Measurements from ENCODE around the gene PARM1. TPM values are rescaled to one million over a fixed set of nuclear protein-coding genes. Genes with fewer than 3 reads are reported as not detected.

The PARM1 gene
- total and polyA plus RNA-seq, 2 of the 4 experiments (the other 2 are of a cell fraction): 0.07 to 0.18 TPM

DNA sequence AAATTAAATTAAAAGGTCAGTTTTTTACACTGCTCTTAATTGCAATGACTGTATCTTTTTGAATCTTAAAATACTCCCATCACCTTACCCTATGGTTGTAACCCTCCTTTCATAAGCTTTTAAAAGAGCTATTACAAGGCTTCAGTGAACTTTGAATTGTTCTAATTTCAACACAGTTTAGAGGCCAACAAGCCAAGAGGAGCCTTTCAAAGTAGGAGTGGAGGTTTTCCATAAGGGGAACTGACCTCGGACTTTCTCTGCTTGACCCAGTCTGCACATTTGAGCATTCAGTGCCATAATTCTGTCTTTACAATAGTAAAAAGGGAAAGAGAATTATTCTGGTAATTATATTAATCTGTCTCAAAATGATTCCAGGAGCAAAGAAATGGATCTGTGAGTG lies 98.9 kb downstream of the PARM1 start:
- H3K4ac ChIP-seq (ENCODE audit: low read depth, low read length): no peak overlapping the region
- H3K27me3 ChIP-seq (ENCODE audit: control insufficient read depth, insufficient read depth, low read length): no peaks in the 10 kb centered on the region
- no CpG with 5 or more reads among the region's 1 CpG for WGBS, 2 experiments (ENCODE audit: extremely low coverage in 2 of 2, insufficient read length in 1 of 2)
- H2AFZ ChIP-seq (replicated peaks; ENCODE audit: low read length, poor library complexity): no peak overlapping the region
- no peaks in the 10 kb centered on the region for H3K79me1 ChIP-seq (ENCODE audit: low read depth in 1 of 2, low read length in 2 of 2)
- CTCF ChIA-PET: interaction anchor here (0.6 kb wide), 1 partner anchor 348 kb away, joined by 3 read pairs; no protein-coding TSS in a partner anchor
- no TSS peak for BruUV-seq (replicated peaks)
- intact Hi-C loops (cut with micrococcal nuclease) (no loop called here), dilution Hi-C loops (cut with HindIII; ENCODE audit: low sequenced_read_pairs, unreplicated experiment) (no loop called here), in situ Hi-C loops (cut with MboI; ENCODE audit: low sequenced_read_pairs) (no loop called here)
- no peaks in the 10 kb centered on the region for H3K9me1 ChIP-seq (ENCODE audit: insufficient read depth, low read length)
- H3K36me3 ChIP-seq (ENCODE audit: control insufficient read depth, insufficient read depth, low read length): no peaks in the 10 kb centered on the region
- DNase-seq (no peak), ATAC-seq (ENCODE audit: low read depth) (no peak)
- no peak overlapping the region for H3K18ac ChIP-seq (ENCODE audit: low read depth, low read length)
- H2AK9ac ChIP-seq (replicated peaks; ENCODE audit: low read depth, low read length, poor library complexity): no peak overlapping the region
- no peak overlapping the region for H2AK5ac ChIP-seq (ENCODE audit: low read depth, low read length)
- no peak overlapping the region for H2BK15ac ChIP-seq (ENCODE audit: low read depth, low read length)
- no peak overlapping the region for H3K4me3 ChIP-seq (ENCODE audit: insufficient read depth, low read depth, low read length)
- H3K9ac ChIP-seq (ENCODE audit: low read depth, low read length): no peak overlapping the region
- H4K8ac ChIP-seq (ENCODE audit: low read depth in 2 of 2, low read length in 2 of 2): no peak overlapping the region
- no peak overlapping the region for H2BK120ac ChIP-seq (ENCODE audit: low read depth, low read length)
- H4K91ac ChIP-seq (ENCODE audit: insufficient read depth, low read depth, low read length): no peak overlapping the region
- H3K27ac ChIP-seq (ENCODE audit: insufficient read depth, low read length): no peak overlapping the region
- no peaks in the 10 kb centered on the region for H4K20me1 ChIP-seq (ENCODE audit: insufficient read depth, low read length)
- H3K9me3 ChIP-seq (ENCODE audit: control insufficient read depth, insufficient read depth, low read length): no peaks in the 10 kb centered on the region
- H3K4me2 ChIP-seq (ENCODE audit: low read depth, low read length): no peak overlapping the region
- H3K23ac ChIP-seq (ENCODE audit: low read depth, low read length): no peak overlapping the region
- H2BK5ac ChIP-seq (ENCODE audit: low read depth, low read length, poor library complexity, severe bottlenecking): no peak overlapping the region
- H3K14ac ChIP-seq (replicated peaks; ENCODE audit: low read depth, low read length): no peak overlapping the region
- no peak overlapping the region for H4K5ac ChIP-seq (ENCODE audit: low read depth, low read length)
- H2BK20ac ChIP-seq (ENCODE audit: low read depth, low read length): no peak overlapping the region
- H3K4me1 ChIP-seq (ENCODE audit: control insufficient read depth, insufficient read depth, low read length): no peaks in the 10 kb centered on the region
- no peak for TF ChIP-seq MXI1 (IDR thresholded peaks at IDR 0.05; ENCODE audit: borderline replicate concordance, low read depth, low read length)
- TF ChIP-seq SMC3 (IDR thresholded peaks at IDR 0.05; ENCODE audit: low read depth, low read length): no peak
- TF ChIP-seq, protein P1, sequence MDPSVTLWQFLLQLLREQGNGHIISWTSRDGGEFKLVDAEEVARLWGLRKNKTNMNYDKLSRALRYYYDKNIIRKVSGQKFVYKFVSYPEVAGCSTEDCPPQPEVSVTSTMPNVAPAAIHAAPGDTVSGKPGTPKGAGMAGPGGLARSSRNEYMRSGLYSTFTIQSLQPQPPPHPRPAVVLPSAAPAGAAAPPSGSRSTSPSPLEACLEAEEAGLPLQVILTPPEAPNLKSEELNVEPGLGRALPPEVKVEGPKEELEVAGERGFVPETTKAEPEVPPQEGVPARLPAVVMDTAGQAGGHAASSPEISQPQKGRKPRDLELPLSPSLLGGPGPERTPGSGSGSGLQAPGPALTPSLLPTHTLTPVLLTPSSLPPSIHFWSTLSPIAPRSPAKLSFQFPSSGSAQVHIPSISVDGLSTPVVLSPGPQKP (IDR thresholded peaks at IDR 0.05; ENCODE audit: borderline replicate concordance, low read depth, low read length): no peak
- TF ChIP-seq MAFK (IDR thresholded peaks at IDR 0.05; ENCODE audit: low read depth, low read length): no peak
- H3K56ac ChIP-seq (ENCODE audit: extremely low read depth, insufficient read depth, low read length): no peak overlapping the region
- POLR2A ChIA-PET (ENCODE audit: unreplicated experiment): no interaction called here
